IgD-negative memory B cell (primary cell): ENCODE measurements around the gene CCL16. TPM values are rescaled to one million over a fixed set of nuclear protein-coding genes. Genes with fewer than 3 reads are reported as not detected.
A peak's percentile ranks its signal among the peaks of the same experiment; 100 is the strongest.
"Not testable (repeated sequence)": the region's sequence is repeated elsewhere in the genome, so short reads cannot be mapped to it uniquely, and the experiment has no call there.

Source experiments
- H3K27ac Mint-ChIP-seq, 3 donors: one replicate each; pipeline ENCODE4 v1.8.0; 2020 to 2022; ENCODE audit warnings: mild to moderate bottlenecking in 3 of 3, mixed read lengths in 3 of 3, moderate library complexity in 1 of 3
- H3K27me3 Mint-ChIP-seq: one replicate; pipeline ENCODE4 v1.8.0; 2021; ENCODE audit warnings: mixed read lengths
- H3K36me3 Mint-ChIP-seq: one replicate; pipeline ENCODE4 v1.8.0; 2020; ENCODE audit warnings: mild to moderate bottlenecking, mixed read lengths
- H3K4me1 Mint-ChIP-seq, 3 donors: one replicate each; pipeline ENCODE4 v1.8.0; 2020 to 2022; ENCODE audit warnings: mixed read lengths in 3 of 3, mild to moderate bottlenecking in 1 of 3
- H3K4me3 Mint-ChIP-seq, 4 donors: one replicate each; pipeline ENCODE4 v1.8.0; 2020 to 2022; ENCODE audit warnings: mild to moderate bottlenecking in 4 of 4, mixed read lengths in 4 of 4, moderate library complexity in 3 of 4
- H3K9me3 Mint-ChIP-seq, 3 donors: one replicate each; pipeline ENCODE4 v1.8.0; 2020 to 2021; ENCODE audit warnings: mixed read lengths in 3 of 3, mild to moderate bottlenecking in 1 of 3
- polyA plus RNA-seq: library from polyadenylated mRNA; unstranded; fragments of 300-500 nt; fragmentation: Illumina TruSeq; gene quantifications from one replicate; pipeline ENCODE4 v1.2.3, GENCODE V29; 2021

Gene CCL16, protein sequence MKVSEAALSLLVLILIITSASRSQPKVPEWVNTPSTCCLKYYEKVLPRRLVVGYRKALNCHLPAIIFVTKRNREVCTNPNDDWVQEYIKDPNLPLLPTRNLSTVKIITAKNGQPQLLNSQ
- polyA plus RNA-seq = not detected

DNA sequence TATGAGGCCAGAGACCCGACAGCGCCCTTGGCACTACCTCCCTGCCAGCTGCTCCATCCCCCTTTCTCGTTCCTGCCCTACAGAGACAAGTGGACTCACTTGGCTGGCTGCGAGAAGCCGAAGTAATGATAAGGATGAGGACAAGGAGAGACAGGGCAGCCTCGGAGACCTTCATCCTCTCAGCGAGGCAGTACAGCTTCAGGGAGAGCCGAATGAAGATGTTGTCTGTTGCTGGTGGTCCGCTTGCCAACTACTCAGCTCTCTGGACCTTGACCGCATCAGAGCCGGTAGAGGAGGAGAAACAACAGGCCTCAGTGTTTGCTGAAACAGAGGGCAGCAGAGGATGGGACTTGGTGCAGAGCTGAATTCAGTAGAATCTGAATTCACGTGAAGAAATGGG, at the start of gene CCL16:
CCL16 (minus strand) TSS at position 252 of the 400 bp plus-strand sequence; CDS start at position 175, 77 bp downstream.
- Mint-ChIP-seq H3K36me3 (no peaks in the 10 kb centered on the region), H3K4me3 (no peak within 1 kb of the TSS), H3K4me1 (peaks cover 4 to 8% (median 6%) of the 10 kb centered on the region in 3 donors), H3K27me3 (peaks cover 9% of the 10 kb centered on the region), H3K9me3 (no peaks in the 10 kb centered on the region), H3K27ac (no peak within 1 kb of the TSS)

DNA sequence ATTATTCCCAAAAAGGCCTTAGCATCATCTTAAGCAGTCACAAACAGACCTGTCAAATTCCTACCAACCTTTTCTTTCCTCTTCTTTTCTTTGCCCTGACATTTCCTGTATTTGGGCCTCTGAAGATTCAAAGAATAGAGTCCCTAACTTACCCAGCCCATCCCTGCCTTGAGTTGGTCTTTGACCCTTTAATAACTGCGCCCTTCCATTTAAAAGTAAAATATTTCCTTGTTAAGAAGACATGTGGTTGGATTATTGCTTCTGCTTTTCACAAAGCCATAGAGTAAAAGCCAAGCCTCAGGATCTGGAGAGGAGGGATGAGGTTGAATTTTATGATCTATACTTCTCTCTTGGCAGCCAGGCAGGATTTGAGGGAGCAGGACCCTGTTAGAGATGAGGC, 49.7 kb upstream of the CCL16 start:
- no peak overlapping the region for H3K27ac Mint-ChIP-seq
- H3K36me3 Mint-ChIP-seq = no peaks in the 10 kb centered on the region
- H3K27me3 Mint-ChIP-seq = peaks cover 6% of the 10 kb centered on the region
- peaks cover 6 to 10% (median 10%) of the 10 kb centered on the region in 3 donors for H3K4me1 Mint-ChIP-seq
- H3K4me3 Mint-ChIP-seq = no peak overlapping the region
- peaks cover 0 to 2% (median 0%) of the 10 kb centered on the region in 3 donors for H3K9me3 Mint-ChIP-seq

DNA sequence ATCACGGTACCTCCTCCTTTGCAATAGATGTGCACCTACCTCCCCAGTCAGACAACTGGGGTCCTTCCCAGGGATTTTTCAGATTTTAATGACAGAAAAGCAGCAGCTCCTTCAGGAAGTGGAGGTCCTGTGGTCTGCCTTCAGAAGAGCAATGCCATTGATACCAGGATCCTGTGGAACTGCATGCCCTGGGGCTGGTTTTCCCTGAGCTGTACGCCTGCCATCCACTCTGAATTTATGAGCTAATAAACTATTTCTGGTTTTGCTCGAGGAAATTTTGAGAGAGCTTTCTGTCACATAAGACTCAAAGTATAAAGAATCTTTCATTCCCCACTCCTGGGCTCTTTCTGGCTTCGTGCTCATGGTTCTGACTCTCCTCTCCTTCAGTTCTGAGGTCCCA, 46.5 kb upstream of the CCL16 start:
- Mint-ChIP-seq H3K27me3 (peaks cover 5% of the 10 kb centered on the region), H3K36me3 (no peaks in the 10 kb centered on the region), H3K9me3 (peaks cover 0 to 2% (median 0%) of the 10 kb centered on the region in 3 donors), H3K4me3 (no peak overlapping the region), H3K27ac (no peak overlapping the region), H3K4me1 (no peaks in the 10 kb centered on the region)

DNA sequence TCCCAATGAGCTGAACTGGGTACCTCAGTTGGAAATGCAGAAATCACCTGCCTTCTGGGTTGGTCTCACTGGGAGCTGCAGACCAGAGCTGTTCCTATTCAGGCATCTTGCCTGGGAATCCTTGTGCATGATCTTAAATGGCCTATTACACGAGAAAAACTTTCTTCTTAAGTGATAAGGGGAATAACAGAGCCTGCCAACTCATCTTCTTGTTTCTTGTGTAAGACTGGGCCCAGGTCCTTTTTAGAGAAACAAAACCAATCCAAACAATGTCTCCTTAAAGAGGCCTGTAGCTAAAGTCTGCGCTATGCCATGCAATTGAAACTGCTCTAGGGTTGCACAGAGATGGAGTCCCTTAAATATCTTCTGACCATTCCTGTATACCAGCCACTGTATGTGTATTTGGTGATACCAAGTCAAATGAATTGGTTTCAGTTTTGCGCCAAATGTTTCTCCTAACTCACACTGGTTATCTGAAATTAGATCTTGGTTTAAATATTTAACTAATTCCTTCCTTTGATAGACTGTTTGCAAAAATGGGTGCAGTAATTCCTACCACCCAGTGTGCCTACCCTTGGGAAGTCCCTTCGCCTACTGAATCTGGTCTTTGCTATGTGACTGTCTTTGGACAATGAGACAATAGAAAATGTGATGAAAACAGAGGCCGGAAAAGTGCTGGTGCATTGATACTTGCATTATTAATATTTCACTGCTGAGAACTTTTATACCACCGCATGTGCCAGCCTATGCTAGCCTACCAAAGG, 43.0 kb upstream of the CCL16 start:
- Mint-ChIP-seq H3K4me1 (peaks cover 0 to 3% (median 0%) of the 10 kb centered on the region in 3 donors), H3K4me3 (no peak overlapping the region), H3K9me3 (peaks cover 0 to 3% (median 0%) of the 10 kb centered on the region in 3 donors), H3K27me3 (peaks cover 9% of the 10 kb centered on the region), H3K36me3 (no peaks in the 10 kb centered on the region), H3K27ac (no peak overlapping the region)

DNA sequence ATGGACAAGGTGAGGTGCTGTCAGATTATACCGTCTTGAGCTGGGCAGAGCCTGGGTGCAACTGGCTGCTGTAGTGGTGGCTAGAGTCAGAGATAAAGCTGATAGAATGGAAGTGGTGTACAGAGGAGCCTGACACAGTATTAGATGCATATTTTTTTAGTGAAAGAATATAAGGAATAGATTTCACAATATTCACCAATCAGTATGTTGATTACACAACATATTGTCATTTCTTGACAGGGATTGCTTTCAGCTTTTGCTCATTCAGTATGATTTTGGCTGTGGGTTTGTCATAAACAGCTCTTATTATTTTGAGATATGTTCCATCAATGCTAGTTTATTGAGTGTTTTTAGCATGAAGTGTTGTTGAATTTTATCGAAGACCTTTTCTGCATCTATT, 38.1 kb upstream of the CCL16 start:
- Mint-ChIP-seq H3K27me3 (peaks cover 7% of the 10 kb centered on the region), H3K27ac (no peak overlapping the region), H3K4me3 (no peak overlapping the region), H3K4me1 (peaks cover 5 to 16% (median 6%) of the 10 kb centered on the region in 3 donors), H3K9me3 (peaks cover 0 to 3% (median 0%) of the 10 kb centered on the region in 3 donors), H3K36me3 (no peaks in the 10 kb centered on the region)

DNA sequence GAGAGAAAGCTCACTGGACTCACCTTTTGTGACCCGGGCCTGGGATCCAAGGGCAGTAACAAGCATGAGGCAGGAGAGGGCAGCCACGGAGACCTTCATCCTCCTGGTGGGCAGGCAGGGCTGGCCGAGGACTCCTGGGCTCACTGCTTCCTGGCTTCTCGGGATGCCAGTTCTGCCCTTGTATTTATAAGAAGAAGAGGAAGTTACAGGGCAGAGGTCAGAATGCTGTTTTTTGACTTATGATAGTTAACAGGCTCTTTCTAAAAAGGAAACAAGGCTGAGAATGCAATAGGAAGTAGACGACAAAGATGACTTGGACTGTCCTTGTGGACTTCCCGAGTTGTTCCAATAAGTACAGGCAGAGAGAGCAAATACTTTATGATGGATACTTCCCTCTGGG, 36.5 kb upstream of the CCL16 start, which contains the start of gene CCL23:
CCL23 (minus strand) TSS at position 174 of the 400 bp plus-strand sequence; CDS start at position 99, 75 bp downstream.
- Mint-ChIP-seq H3K27ac (no peak within 1 kb of the TSS), H3K4me1 (peaks cover 5 to 16% (median 6%) of the 10 kb centered on the region in 3 donors), H3K36me3 (no peaks in the 10 kb centered on the region), H3K9me3 (peaks cover 0 to 3% (median 0%) of the 10 kb centered on the region in 3 donors), H3K27me3 (peaks cover 7% of the 10 kb centered on the region), H3K4me3 (peak within 1 kb of the TSS in 1 of 4 donors; percentile 9)

DNA sequence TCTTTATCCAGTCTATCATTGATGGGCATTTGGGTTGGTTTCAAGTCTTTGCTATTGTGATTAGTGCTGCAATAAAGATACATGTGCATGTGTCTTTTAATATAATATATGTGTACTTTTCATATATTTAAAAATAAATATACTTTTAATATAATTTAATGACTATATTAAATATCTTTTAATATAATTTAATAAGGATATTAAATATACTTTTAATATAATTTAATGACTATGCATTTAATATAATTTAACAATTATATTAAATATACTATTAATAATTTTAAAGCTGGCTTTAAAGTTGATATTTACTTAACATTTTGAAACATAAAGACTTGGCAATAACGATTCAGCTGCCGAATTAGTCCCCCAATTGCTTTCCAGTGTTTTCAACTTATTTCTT, 35.3 kb upstream of the CCL16 start:
- Mint-ChIP-seq H3K27me3 (peaks cover 11% of the 10 kb centered on the region), H3K4me3 (no peak overlapping the region), H3K9me3 (no peaks in the 10 kb centered on the region), H3K27ac (no peak overlapping the region), H3K4me1 (peaks cover 5 to 16% (median 6%) of the 10 kb centered on the region in 3 donors), H3K36me3 (no peaks in the 10 kb centered on the region)

DNA sequence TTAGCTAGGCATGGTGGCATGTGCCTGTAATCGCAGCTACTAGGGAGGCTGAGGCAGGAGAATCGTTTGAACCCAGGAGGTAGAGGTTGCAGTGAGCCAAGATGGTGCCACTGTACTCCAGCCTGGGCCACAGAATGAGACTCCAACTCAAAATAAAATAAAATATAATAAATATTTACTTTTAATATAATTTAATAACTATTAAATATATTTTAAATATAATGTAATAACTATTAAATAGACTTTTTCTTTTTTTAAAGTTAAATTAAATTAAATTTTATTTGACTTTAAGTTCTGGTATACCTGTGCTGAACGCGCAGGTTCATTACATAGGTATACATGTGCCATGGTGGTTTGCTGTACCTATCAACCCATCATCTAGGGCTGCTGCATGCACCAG, 34.6 kb upstream of the CCL16 start:
- H3K4me3 Mint-ChIP-seq, H3K27ac Mint-ChIP-seq, H3K9me3 Mint-ChIP-seq, H3K36me3 Mint-ChIP-seq: not testable (repeated sequence)
- Mint-ChIP-seq H3K27me3 (peaks cover 18% of the 10 kb centered on the region), H3K4me1 (peaks cover 5 to 16% (median 6%) of the 10 kb centered on the region in 3 donors)

DNA sequence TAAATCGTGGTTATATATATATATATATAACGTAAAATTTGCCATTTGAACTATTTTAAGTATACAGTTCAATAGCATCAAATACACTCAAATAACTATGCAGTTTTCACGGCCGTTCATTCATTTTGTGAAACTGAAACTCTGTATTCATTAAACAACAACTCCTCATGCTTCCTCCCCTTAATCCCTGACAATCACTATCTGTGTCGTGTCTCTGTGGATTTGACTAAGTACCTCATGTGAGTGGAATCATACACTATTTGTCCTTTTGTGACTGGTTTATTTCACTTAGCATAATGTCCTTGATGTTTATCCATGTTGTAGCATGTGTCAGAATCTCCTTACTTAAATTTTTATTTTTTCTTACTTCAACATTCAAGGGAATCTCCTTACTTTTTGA, 33.6 kb upstream of the CCL16 start:
- H3K9me3 Mint-ChIP-seq = peaks cover 0 to 4% (median 0%) of the 10 kb centered on the region in 3 donors
- H3K36me3 Mint-ChIP-seq = peaks cover 3% of the 10 kb centered on the region
- H3K4me1 Mint-ChIP-seq = peaks cover 5 to 13% (median 6%) of the 10 kb centered on the region in 3 donors
- H3K27ac Mint-ChIP-seq = no peak overlapping the region
- H3K4me3 Mint-ChIP-seq = no peak overlapping the region
- H3K27me3 Mint-ChIP-seq = peaks cover 13% of the 10 kb centered on the region

DNA sequence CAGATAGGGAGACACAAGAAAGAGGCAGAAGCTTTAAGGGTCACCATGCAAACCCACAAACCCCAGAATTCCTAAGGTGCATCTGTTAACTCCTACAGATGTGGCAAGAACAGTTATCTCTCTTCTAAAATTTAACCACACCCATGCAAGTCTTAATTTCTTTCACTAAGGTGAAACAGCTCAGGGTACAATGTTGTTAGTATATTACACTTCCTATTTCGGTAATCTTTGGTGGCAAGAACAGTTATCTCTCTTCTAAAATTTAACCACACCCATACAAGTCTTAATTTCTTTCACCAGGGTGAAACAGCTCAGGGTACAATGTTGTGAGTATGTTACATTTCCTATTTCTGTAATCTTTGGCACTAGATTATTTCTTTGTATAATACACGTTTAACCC, 29.9 kb upstream of the CCL16 start:
- Mint-ChIP-seq H3K4me1 (peaks cover under 1 to 6% (median 1%) of the 10 kb centered on the region in 3 donors), H3K27ac (no peak overlapping the region), H3K27me3 (peaks cover 16% of the 10 kb centered on the region), H3K4me3 (peak overlapping the region in 1 of 4 donors; percentile 32), H3K36me3 (peaks cover 3% of the 10 kb centered on the region), H3K9me3 (peaks cover 0 to 4% (median 0%) of the 10 kb centered on the region in 3 donors)

DNA sequence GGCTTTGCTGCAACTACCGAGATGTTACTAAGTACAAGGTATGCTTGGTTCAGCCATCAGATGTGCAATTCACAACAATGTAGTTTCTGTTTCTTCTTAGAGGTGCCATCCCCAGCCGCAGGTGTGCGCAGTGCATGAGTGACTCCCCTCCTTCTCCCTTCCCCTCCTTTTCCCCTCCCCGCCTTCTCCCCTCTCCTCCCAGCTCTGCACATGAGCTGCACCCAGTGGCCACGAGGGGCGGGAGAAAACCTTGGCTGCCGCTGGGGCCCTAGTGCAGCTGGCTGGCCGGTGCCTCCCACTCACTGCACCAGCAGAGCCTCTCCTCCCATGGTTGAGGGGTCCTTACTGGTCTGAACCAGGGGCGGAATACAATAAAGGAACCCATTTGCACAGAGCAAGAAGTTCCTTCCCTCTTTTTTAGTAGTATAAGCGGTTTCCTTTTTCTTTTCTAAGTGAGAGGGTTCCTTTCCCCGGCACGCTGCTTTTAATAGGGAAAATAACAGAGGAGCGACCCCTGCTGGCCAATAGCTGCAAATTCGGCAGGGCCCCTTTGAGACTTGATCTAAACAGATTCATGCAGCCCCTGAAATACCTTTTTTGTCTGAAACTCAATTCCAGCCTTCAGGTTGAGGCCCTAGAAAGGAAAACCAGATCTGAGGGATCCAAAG, 27.8 kb upstream of the CCL16 start:
- H3K27me3 Mint-ChIP-seq = peaks cover 16% of the 10 kb centered on the region
- peak overlapping the region in 1 of 4 donors; percentile 17 for H3K4me3 Mint-ChIP-seq
- no peak overlapping the region for H3K27ac Mint-ChIP-seq
- H3K36me3 Mint-ChIP-seq = peaks cover 3% of the 10 kb centered on the region
- peaks cover 9 to 13% (median 10%) of the 10 kb centered on the region in 3 donors for H3K4me1 Mint-ChIP-seq
- peaks cover 0 to 4% (median 0%) of the 10 kb centered on the region in 3 donors for H3K9me3 Mint-ChIP-seq

DNA sequence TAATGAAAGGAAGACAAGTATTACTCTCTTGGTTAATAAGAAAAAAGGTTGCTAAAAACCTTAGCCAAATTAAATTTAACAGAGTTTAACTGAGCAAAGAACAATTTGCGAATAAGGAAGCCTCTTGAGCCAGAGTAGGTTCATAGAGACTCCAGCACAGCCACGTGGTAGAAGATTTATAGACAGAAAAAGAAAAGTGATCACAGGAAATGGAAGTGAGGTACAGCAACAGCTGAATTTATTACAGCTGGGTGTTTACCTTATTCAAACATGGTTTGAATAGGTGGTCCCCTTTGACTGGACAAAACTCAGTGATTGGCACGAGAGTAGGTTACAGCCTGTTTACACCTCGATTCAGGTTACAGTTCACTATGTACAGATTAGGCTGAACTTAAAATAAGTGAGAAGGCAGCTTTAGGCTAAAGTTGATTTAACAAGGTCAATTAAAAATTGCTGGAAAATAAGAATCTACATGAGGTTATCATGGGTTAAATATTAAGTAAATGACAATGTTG, 23.4 kb upstream of the CCL16 start:
- Mint-ChIP-seq H3K27me3 (peaks cover 17% of the 10 kb centered on the region), H3K36me3 (no peaks in the 10 kb centered on the region), H3K4me1 (peaks cover 9 to 13% (median 10%) of the 10 kb centered on the region in 3 donors), H3K9me3 (no peaks in the 10 kb centered on the region), H3K27ac (no peak overlapping the region), H3K4me3 (no peak overlapping the region)

DNA sequence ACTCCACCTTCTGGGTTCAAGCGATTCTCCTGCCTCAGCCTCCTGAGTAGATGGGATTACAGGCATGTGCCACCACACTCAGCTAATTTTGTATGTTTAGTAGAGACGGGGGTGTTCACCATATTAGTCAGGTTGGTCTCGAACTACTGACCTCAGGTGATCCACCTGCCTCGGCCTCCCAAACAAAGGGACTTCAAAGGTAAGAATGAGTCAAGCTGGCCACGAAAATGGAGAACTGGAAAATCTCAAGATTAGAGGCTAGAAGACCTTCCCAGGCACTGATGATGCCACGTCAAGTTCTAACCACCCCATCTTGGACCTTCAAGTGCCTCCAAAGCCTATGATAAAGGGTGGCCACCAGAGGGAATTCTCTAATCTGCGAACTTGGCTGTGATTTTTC, 21.3 kb upstream of the CCL16 start:
- H3K9me3 Mint-ChIP-seq = no peaks in the 10 kb centered on the region
- H3K27ac Mint-ChIP-seq = no peak overlapping the region
- H3K4me1 Mint-ChIP-seq = peaks cover 7 to 10% (median 8%) of the 10 kb centered on the region in 3 donors
- H3K36me3 Mint-ChIP-seq = no peaks in the 10 kb centered on the region
- H3K27me3 Mint-ChIP-seq = peaks cover 17% of the 10 kb centered on the region
- no peak overlapping the region for H3K4me3 Mint-ChIP-seq

DNA sequence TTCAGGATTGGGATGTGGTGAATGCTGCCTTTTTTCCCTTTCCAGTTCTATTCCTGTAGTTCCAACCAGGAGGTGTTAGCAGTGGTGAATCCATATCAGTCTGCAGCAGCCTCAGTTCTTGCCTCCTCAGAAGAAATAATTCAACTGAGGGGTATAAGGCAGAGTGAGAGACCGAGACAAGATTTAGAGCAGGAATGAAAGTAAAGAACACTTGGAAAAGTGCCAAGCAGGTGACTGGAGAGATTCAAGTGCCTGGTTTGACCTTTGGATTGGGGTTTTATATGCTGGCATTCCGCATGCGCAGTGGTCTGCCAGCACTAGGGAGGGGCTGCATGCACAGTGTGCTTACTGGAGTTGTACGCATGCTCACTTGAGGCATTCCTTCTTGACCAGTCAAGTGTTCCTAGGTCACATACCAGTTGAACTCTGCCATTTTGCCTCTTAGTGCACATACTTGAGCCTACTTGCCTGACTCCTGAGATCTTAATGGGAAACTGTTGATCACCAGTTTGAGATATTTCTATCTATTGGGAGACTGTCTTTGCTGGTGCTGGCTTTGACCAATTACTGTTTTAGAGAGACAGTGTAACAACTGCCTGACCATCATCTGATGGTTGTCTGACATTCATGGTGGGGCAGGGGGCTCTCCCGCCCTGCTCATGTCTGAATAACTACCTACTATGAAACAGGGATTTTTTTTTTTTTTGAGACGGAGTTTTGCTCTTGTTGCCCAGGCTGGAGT, 20.7 kb upstream of the CCL16 start:
- H3K27ac Mint-ChIP-seq = no peak overlapping the region
- H3K4me3 Mint-ChIP-seq = no peak overlapping the region
- H3K9me3 Mint-ChIP-seq = no peaks in the 10 kb centered on the region
- H3K4me1 Mint-ChIP-seq = peaks cover 8 to 13% (median 11%) of the 10 kb centered on the region in 3 donors
- no peaks in the 10 kb centered on the region for H3K36me3 Mint-ChIP-seq
- peaks cover 20% of the 10 kb centered on the region for H3K27me3 Mint-ChIP-seq
